Ovary (tissue), 9 donors: ENCODE measurements around the gene ARIH1. TPM values are rescaled to one million over a fixed set of nuclear protein-coding genes. Genes with fewer than 3 reads are reported as not detected.

ENCODE experiments used
- DNase-seq, 5 donors: peaks; one replicate each; pipeline ENCODE4 v3.0.0-alpha.2; 2019 to 2020
- H3K27ac ChIP-seq, 2 donors: fragments of 200-600 bp; one replicate each; pipeline versions ENCODE4 v1.5.1 to v1.8.0; 2019 to 2022
- H3K27me3 ChIP-seq: fragments of 200-600 bp; one replicate; pipeline ENCODE4 v1.8.0; 2022
- H3K36me3 ChIP-seq: fragments of 200-600 bp; sonication (generic); one replicate; pipeline ENCODE4 v1.5.1; 2019
- H3K4me1 ChIP-seq: one replicate; pipeline ENCODE4 v1.8.1; 2013; ENCODE audit warnings: mild to moderate bottlenecking, moderate library complexity; ENCODE audit not compliant: insufficient read depth
- H3K4me3 ChIP-seq: fragments of 200-600 bp; sonication (generic); one replicate; pipeline ENCODE4 v1.5.1; 2017
- H3K9me3 ChIP-seq, 2 donors: fragments of 200-600 bp in 1 of 2; sonication (generic) in 1 of 2; one replicate each; pipeline versions ENCODE4 v1.5.1 to v1.8.1; 2013 to 2019; ENCODE audit warnings: mild to moderate bottlenecking in 1 of 2, moderate library complexity in 1 of 2
- EP300 ChIP-seq: sonication (generic); formaldehyde crosslinking; IDR thresholded peaks from one replicate; pipeline ENCODE4 v1.6.1; 2017; ENCODE audit warnings: antibody characterized with exemption
- POLR2A ChIP-seq: fragments of 450-650 bp; IDR thresholded peaks from one replicate; pipeline ENCODE4 v1.6.1; 2017; ENCODE audit warnings: antibody characterized with exemption, mild to moderate bottlenecking, moderate library complexity
- whole genome bisulfite sequencing, 3 donors: extraction: QIAGEN DNeasy Blood & Tissue Kit in 1 of 3; methylation state at CpG; one replicate each; pipeline versions ENCODE4 v1.1.5 to v1.1.7; 2013 to 2017; 5-methylcytosine and 5-hydroxymethylcytosine counted together
- intact Hi-C, 4 donors: fragments of 100-400 bp; cut with DNase I; formaldehyde crosslinking; loops; one replicate each; pipeline versions ENCODE4 v1.11.0 to v1.15.1; 2022 to 2023
- polyA plus RNA-seq, 2 donors: library from polyadenylated mRNA; stranded (reverse); fragments of 200-250 nt in 1 of 2; fragments of 350-450 nt in 1 of 2; fragmentation: Illumina TruSeq in 1 of 2; extraction: RNeasy Lipid Tissue Mini Kit (QIAGEN cat#74804) in 1 of 2; gene quantifications; one replicate each; pipeline ENCODE4 v1.2.3, GENCODE V29; 2013 to 2014
- total RNA-seq, 7 donors: library from RNA; depleted of rRNA in 2 of 7; stranded (reverse); fragments of >200 nt in 2 of 7; fragmentation: NEBNext Ultra II Directional in 3 of 7; extraction: Animal tissue kit (Norgen Biotek cat#: 25700) in 3 of 7; gene quantifications; one replicate each; pipeline versions ENCODE4 v1.1.0 to v1.2.4, GENCODE V29; 2016 to 2023
- TF ChIP-seq, protein P1 (sequence below), 3 donors: fragments of 450-650 bp in 2 of 3; fragments of 200-600 bp in 1 of 3; IDR thresholded peaks; one replicate each; pipeline versions ENCODE4 v1.5.1 to v1.8.0; 2016 to 2022; ENCODE audit warnings: antibody characterized with exemption in 3 of 3, mild to moderate bottlenecking in 1 of 3
- donor health status: DM: no; HTN: no; CAD: no; lungs with moderate emphysema.
- donor health status: DM: no; HTN: no; CAD: no.
- donor health status: Bipolar disorder and iron deficiency.
- donor health status: DM: yes; HTN: yes; CAD: no.
- donor health status: DM: no; HTN: no; CAD: no.
- donor health status: DM: yes; HTN: yes; CAD: no.

The ARIH1 gene
- total and polyA plus RNA-seq, 9 donors: 33.1 to 211 (median 150) TPM

DNA sequence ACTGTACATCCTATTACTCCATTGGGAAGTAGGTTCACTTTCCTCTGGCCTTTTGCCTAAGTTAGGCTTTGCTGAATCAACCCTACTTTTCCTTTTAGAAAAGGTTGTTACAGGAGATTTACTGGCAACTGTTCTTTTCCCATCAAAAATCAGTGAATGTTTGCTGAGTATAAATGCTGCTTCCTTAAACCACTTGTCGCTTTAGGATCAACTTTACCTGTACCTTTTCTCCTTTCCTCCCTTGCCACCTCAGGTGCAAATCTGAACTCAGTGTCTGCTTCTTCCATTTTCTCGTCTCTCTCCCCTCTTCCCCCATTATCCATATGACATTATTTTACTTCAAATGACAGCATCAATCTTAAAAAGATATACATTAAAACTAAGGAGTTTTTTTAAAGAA, 110.9 kb downstream of the ARIH1 start:
- Histone ChIP-seq H3K4me1 (no peaks in the 10 kb centered on the region), H3K27ac (no peak overlapping the region), H3K27me3 (no peaks in the 10 kb centered on the region), H3K9me3 (no peaks in the 10 kb centered on the region), H3K36me3 (no peaks in the 10 kb centered on the region), H3K4me3 (no peak overlapping the region)
- TF ChIP-seq EP300: no peak
- TF ChIP-seq, protein P1, sequence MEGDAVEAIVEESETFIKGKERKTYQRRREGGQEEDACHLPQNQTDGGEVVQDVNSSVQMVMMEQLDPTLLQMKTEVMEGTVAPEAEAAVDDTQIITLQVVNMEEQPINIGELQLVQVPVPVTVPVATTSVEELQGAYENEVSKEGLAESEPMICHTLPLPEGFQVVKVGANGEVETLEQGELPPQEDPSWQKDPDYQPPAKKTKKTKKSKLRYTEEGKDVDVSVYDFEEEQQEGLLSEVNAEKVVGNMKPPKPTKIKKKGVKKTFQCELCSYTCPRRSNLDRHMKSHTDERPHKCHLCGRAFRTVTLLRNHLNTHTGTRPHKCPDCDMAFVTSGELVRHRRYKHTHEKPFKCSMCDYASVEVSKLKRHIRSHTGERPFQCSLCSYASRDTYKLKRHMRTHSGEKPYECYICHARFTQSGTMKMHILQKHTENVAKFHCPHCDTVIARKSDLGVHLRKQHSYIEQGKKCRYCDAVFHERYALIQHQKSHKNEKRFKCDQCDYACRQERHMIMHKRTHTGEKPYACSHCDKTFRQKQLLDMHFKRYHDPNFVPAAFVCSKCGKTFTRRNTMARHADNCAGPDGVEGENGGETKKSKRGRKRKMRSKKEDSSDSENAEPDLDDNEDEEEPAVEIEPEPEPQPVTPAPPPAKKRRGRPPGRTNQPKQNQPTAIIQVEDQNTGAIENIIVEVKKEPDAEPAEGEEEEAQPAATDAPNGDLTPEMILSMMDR (IDR thresholded peaks at IDR 0.05): no peak
- TF ChIP-seq POLR2A: no peak
- intact Hi-C loops: no loop called here
- 94 to 97% (median 95%) methylated on average over 2 of the region's 2 CpGs for WGBS, 3 donors
- DNase-seq: no peak

DNA sequence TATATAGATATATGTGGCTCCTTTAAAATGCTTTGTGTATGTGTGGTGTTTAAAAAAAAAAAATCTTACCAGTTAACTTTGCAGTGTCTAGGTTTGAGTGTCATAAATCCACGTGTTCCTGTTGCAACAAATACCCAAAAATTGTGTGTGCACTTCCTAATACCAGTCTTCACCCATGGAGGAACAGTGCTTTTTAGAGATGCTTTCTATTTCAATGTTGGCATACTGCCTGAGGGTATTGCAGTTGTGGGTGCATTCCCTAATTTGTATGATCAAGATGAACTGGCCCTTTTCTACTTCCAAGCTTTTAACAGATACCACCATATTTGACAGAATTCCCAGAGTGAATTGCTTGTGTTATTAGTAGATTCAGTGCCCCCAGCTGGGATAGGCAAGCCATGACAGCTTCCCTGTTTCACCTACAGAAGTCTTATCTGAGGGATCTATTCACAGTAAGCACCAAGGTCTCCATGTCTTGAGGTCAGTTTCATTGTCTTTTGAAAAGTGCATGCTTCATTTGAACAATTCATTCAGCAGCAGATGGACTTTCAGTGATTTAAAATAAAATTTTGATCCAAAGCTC, 111.4 kb downstream of the ARIH1 start:
- H3K4me3 ChIP-seq: no peak overlapping the region
- no peak for DNase-seq
- intact Hi-C loops: no loop called here
- TF ChIP-seq, protein P1 (IDR thresholded peaks at IDR 0.05): no peak
- no peak for TF ChIP-seq EP300
- no peak for TF ChIP-seq POLR2A
- no peaks in the 10 kb centered on the region for H3K27me3 ChIP-seq
- no peaks in the 10 kb centered on the region for H3K36me3 ChIP-seq
- WGBS, 3 donors: 73 to 85% (median 79%) methylated on average over 1 of the region's 1 CpG
- H3K9me3 ChIP-seq: no peaks in the 10 kb centered on the region
- no peaks in the 10 kb centered on the region for H3K4me1 ChIP-seq
- H3K27ac ChIP-seq: no peak overlapping the region

DNA sequence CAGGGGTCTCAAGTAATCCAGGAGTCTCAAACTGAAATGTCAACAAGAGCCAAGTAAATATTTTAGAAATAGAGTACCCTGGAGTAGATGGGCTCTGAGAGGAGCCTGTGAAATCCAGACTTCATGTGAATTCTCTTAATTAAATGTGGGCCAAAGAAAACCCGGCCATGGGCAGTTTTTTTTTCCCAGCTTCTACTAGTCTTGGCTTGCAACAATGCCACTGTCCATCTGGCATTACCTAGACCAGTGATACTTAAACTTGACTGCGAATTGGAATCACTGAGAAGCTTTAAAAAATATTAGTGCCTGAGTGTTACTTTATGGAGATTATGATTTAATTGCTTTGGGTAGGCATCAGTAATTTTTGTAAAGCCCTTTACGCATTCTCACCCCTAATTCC, 114.0 kb downstream of the ARIH1 start:
- Histone ChIP-seq H3K36me3 (no peaks in the 10 kb centered on the region), H3K4me3 (no peak overlapping the region), H3K27me3 (no peaks in the 10 kb centered on the region), H3K9me3 (no peaks in the 10 kb centered on the region), H3K27ac (no peak overlapping the region), H3K4me1 (no peaks in the 10 kb centered on the region)
- 95 to 97% (median 97%) methylated on average over 3 of the region's 3 CpGs for WGBS, 3 donors
- no peak for DNase-seq
- intact Hi-C loops: no loop called here
- TF ChIP-seq, protein P1 (IDR thresholded peaks at IDR 0.05): no peak
- no peak for TF ChIP-seq EP300
- no peak for TF ChIP-seq POLR2A

DNA sequence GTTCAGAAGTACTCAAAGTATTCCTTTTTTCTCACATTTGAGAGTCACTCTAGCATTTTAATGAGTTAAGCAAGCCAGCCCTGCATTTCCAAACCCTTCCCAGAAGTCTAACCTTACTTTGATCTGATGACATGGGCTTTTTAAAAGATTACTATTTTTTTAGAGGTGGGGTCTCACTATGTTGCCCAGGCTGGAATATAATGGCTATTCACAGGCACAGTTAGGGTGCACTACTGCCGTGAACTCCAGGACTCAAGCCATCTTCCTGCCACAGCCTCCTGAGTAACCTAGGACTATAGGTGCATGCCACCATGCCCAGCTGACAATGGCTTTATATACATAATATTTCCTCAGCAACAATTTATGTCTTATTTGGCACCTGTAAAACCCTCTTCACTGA, 116.3 kb downstream of the ARIH1 start:
- Histone ChIP-seq H3K4me3 (no peak overlapping the region), H3K36me3 (no peaks in the 10 kb centered on the region), H3K9me3 (no peaks in the 10 kb centered on the region), H3K27ac (no peak overlapping the region), H3K27me3 (no peaks in the 10 kb centered on the region), H3K4me1 (no peaks in the 10 kb centered on the region)
- no peak for TF ChIP-seq POLR2A
- TF ChIP-seq, protein P1 (IDR thresholded peaks at IDR 0.05): no peak
- TF ChIP-seq EP300: no peak
- WGBS, 3 donors: 94 to 97% (median 95%) methylated on average over 1 of the region's 1 CpG
- intact Hi-C loops: no loop called here
- DNase-seq: no peak
